Ramos (cell line): ENCODE measurements around the gene ASMT.
"Not testable (repeated sequence)": the region's sequence is repeated elsewhere in the genome, so short reads cannot be mapped to it uniquely, and the experiment has no call there.

Experiments used
- in situ Hi-C: fragments of 300-500 bp; cut with MboI; formaldehyde crosslinking; loops from one replicate; pipeline ENCODE4 v1.14.3; 2022; ENCODE audit warnings: low sequenced_read_pairs; ENCODE audit not compliant: unreplicated experiment

Gene ASMT

GRCh38 chrX:1614927-1615326 is at the start of gene ASMT:
ASMT (plus strand) TSS chrX:1615059; CDS start chrX:1615200, 141 bp downstream.
- in situ Hi-C loops = no loop called here

GRCh38 chrX:1574181-1574580 is 40.7 kb upstream of the ASMT start:
- in situ Hi-C loops = not testable (repeated sequence)

GRCh38 chrX:1576201-1576992 is 38.5 kb upstream of the ASMT start:
- in situ Hi-C loops = no loop called here

- in situ Hi-C loops = no loop called here
These were observed 37.0 kb upstream of the ASMT start for GRCh38 chrX:1577845-1578244.

- in situ Hi-C loops = no loop called here
These were observed 36.2 kb upstream of the ASMT start for GRCh38 chrX:1578511-1579173.

GRCh38 chrX:1581132-1581531 is 33.7 kb upstream of the ASMT start:
- in situ Hi-C loops = loop anchor here (10.0 kb wide), 1 partner anchor 116 kb away; no protein-coding TSS in a partner anchor

- in situ Hi-C loops = loop anchor here (10.0 kb wide), 1 partner anchor 118 kb away; no protein-coding TSS in a partner anchor
These were observed 32.0 kb upstream of the ASMT start for GRCh38 chrX:1582686-1583437.

GRCh38 chrX:1584237-1585011 is 30.4 kb upstream of the ASMT start:
- in situ Hi-C loops = loop anchor here (10.0 kb wide), 1 partner anchor 120 kb away; no protein-coding TSS in a partner anchor

GRCh38 chrX:1587161-1587560 is 27.7 kb upstream of the ASMT start:
- in situ Hi-C loops = loop anchor here (10.0 kb wide), 1 partner anchor 122 kb away; no protein-coding TSS in a partner anchor

GRCh38 chrX:1589356-1590130 is 25.3 kb upstream of the ASMT start:
- in situ Hi-C loops = loop anchor here (10.0 kb wide), 1 partner anchor 125 kb away; no protein-coding TSS in a partner anchor

- in situ Hi-C loops = no loop called here
These were observed 23.6 kb upstream of the ASMT start, which contains the start of gene AKAP17A for GRCh38 chrX:1591102-1591862. AKAP17A (plus strand) TSS chrX:1591604; CDS start chrX:1593463, 1,859 bp downstream.

- in situ Hi-C loops = no loop called here
These were observed 22.9 kb upstream of the ASMT start for GRCh38 chrX:1591863-1592469.

GRCh38 chrX:1592470-1593142 is 22.3 kb upstream of the ASMT start:
- in situ Hi-C loops = no loop called here

GRCh38 chrX:1593286-1594271 is 21.3 kb upstream of the ASMT start:
- in situ Hi-C loops = no loop called here

GRCh38 chrX:1595711-1596060 is 19.2 kb upstream of the ASMT start:
- in situ Hi-C loops = no loop called here

- in situ Hi-C loops = no loop called here
These were observed 18.0 kb upstream of the ASMT start for GRCh38 chrX:1596676-1597344.
